GM19438 (cell line): Measurements from ENCODE around the gene NPHP4.

Experiments used
- ATAC-seq: cut with Tn5 transposase; IDR thresholded peaks from one replicate; pipeline ENCODE4 v1.9.1; 2021; ENCODE audit warnings: low read depth; ENCODE audit not compliant: unreplicated experiment

NPHP4 gene

DNA sequence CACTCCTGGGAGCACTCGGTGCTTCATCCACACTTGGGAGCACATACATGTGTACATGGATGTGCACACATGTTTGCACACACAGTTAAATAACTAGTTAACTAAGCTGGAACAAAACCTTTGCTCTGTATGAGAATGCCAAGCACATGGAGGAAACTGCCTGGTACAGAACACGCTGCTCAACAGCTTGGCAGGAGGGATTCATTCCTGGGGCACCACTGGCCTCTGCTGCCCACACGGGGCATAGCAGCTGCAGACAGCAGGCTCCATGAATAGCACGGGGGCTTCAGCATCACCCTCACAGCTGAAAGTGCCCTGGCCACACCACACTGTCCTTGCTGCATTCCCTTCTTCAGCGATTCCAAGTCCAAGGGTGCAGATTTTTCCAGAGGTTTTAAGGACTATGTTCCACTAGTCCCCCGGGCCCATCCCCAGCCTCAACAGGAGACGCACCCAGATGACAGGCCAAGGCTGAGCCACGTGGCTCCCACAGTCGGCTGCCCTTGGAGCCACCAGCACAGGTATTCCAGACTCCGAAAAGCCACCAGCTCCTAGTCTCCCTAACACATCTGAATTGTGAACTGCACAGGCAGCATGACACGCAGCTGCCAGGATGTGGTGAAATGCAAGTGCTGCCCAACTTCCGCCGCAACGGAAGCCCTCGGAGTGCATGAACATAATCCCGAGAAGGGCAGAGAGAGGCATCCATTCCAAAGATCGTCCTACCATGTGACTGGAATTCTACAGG lies 16.9 kb downstream of the NPHP4 start:
- no peak for ATAC-seq

DNA sequence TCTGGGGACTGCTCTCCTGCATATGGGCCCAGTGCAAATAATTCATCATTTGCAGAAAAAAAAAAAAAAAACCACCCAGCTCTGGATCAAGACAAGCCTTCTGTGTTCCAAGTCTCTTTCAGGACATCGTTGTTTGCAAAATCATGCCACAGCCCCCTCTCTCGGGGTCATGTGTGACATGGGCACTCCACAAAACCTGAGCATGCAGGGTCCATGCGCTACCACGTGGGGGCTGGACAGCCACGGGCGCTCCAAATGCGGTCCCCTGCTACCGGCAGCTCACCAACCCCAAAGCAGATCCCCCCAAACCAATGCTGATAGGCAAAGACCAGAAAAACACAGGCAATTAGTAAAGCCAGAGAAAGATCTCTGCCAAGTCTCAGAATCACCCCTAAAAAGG lies 17.6 kb downstream of the NPHP4 start:
- no peak for ATAC-seq

DNA sequence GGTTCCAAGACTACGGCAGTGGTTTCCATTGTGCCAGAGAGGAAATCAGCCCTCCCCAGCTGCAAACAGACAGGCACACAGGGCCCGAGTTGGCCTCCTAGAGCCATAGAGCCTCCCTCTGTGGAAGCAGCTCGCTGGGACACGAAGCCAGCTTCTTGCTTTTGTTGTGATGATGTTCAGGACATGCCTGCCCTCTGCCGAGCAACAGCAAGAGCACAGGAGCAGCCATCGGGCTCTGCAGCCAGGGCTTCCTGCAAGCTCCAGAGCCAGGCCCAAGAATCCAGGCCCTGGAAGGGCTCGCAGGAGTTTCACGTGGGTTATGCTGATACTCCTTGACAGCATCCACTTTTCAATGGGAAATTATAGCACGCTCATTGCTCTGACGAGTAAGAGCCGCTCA lies 18.5 kb downstream of the NPHP4 start:
- no peak for ATAC-seq

DNA sequence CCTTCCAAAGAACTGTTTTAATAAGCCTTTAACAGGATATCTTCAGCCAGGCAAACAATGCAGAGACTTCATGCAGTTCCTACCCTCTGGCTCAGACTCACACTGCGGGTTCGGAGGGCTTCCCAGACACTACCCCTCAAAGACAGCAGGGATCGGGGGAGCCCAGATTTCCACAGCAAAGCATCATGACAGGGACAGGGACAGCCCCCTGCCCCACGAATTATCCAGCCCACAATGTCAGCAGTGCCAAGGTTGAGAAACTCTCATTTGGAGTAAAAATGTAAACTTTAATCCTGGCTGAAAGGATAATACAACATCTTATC lies 20.1 kb downstream of the NPHP4 start:
- ATAC-seq = no peak

GRCh38 chr1:5971471-5972197 lies 20.6 kb downstream of the NPHP4 start:
- ATAC-seq = no peak

DNA sequence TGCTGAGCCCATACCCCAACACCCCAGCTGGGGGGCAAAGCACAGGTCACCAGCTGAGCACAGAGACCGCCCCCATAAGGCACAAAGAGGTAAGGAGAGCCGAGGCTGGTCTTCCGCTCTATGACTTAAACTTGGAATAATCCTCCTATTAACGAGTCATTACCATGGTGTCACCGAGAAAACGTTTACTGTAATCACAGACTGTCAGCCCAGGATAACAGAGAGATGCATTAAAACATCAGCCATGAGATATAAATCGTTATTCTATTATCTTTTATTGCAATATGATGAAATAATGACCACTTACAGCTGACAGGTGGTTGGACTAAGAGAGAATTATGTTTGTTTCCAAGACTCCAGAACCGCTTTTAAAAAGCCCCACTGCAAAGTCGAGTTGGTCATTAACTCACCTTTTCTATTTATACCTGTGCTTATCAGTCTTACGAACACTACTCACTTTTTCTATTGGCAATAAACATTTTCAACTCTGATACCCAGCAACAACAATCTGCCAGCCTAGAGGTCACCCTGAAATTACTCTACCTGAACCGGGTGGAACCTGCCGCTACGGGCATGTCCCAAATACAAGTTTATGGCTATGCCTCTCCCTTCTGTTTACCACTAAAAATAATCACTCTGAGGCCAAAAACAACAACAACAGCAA lies 21.5 kb downstream of the NPHP4 start:
- no peak for ATAC-seq

DNA sequence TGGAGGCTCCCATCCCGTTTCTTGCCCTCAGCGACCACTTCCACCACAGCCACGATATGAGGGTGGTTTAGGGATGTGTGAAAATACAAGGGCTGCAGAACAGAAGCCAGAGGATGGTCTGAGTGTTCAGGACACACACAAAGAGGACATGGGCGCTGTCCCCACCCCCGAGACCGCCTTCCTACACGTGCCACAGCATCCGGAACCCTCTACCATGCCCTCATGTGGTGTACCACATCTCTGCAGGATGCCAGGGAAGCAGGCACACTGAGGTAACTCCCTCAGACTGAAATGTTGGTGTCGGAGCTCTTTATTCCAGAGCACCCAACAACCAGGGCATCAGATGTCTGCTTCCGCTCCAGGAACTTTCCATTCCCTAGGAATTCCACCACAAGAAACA lies 23.1 kb downstream of the NPHP4 start:
- no peak for ATAC-seq

DNA sequence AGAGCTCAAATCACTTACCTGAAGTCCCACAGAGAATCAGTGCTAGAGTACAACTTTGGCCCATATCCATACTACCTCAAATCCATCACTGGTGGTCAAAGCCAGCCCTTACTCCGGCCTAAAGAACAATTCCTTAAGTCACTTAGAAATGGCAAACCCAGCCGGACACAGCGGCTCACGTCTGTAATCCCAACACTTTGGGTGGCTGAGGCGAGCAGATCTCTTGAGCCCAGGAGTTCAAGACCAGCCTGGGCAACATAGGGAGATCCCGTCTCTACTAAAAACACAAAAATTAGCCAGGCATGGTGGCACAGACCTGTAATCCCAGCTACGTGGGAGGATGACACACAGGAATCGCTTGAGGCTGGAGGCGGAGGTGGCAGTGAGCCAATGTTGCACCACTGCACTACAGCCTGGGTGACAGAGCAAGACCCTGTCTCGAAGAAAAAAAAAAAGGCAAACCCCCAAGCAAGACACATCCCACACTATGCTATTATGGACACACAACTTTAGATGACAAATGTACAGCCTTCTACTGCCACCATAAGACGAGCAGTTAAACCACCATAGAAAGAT lies 24.0 kb downstream of the NPHP4 start:
- no peak for ATAC-seq

DNA sequence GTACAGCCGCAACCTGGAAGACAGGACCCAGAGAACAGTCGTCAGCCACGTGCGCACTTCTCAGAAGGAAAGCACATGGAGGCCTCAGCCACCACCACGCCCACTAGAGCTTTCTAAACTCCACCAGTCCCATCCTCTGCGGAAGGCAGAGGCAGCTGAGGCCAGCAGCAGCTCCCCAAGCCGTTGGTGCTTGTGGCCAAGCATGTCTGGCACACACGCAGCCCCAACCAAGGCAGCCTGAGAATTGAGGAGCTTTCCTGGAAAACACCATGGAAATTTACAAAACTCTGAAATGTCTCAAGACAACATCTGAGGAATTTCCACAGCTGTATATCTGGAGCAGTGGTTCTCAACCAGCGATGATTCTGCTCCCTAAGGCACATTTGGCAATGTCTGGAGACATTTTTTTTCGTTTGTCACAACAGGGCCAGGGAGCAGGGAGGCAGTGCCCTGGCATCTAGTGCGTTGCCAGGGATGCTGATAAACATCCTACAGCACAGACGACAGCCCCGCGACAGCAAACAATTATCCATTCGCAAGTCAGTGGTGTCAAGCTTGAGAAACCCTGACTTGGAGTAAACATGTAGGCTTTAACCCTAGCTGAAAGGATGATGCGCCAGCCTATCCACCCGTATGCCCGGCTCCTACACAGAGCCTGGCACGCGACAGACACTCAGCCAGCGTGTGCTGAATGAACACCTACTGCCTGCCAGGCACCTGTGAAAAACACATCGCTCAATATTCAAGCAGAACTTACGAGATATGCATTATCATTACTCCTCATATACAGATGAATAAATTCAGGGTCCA lies 24.7 kb downstream of the NPHP4 start:
- no peak for ATAC-seq

GRCh38 chr1:5966543-5967205 lies 25.6 kb downstream of the NPHP4 start:
- no peak for ATAC-seq

GRCh38 chr1:5965586-5966131 lies 26.6 kb downstream of the NPHP4 start:
- ATAC-seq = no peak

DNA sequence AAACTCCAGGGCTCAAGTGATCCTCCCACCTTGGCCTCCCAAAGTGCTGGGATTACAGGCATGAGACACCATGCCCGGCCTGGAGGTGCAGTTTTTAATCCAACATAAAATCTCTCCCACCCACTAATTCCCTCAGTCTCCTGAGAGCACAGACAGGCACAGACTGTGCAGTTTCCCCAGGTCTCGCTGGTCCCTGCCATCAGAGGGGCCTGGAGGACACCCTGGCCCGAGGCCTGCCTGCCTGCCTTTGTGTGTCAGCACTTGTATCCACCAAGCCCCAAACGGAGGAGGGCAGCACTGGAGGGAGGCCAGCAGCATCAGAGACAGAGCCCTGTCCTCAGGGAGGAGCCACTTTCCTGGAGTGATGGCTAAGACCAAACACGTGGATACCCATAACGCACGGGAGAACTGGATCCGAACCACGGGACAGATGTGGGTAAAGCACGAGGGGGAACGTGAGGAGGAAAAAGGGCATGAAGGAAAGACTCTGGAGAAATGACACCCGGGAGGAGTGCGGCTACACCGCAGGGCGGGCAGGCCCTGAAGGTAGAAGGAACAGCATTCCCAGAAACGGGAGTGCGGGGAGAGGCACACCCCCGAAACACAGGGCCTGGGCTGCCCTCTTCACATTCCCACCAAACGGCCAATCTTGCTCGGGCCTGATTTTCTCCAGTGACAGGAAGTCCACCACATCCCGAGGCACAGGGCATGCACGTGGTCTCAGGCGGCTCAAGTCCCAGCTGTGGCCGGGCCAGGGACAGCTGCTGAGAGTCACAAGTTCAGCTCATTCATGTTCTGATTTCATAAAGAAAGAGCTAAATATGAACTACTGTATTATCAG lies 29.7 kb downstream of the NPHP4 start:
- ATAC-seq = no peak

DNA sequence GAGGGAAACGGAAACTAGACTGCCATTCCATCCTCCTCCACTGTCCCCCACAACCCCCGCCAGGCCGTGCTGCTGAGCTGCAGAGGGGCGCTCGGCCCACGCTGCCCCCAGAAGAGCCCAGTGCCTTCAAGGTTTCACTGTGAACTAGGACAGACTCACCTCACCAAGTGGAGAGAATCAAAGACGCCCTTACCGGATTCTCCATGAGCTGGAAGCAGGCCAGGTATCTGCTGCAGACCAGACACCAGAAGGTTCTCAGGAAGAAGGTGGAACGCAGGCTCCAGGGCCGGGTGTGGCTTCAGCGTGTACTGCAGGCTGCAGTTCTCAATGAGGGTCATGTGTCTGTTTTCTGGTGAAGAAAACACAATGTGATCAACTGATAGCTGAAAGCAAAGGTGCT lies 30.6 kb downstream of the NPHP4 start:
- no peak for ATAC-seq

GRCh38 chr1:5960336-5960735 lies 31.9 kb downstream of the NPHP4 start:
- no peak for ATAC-seq

DNA sequence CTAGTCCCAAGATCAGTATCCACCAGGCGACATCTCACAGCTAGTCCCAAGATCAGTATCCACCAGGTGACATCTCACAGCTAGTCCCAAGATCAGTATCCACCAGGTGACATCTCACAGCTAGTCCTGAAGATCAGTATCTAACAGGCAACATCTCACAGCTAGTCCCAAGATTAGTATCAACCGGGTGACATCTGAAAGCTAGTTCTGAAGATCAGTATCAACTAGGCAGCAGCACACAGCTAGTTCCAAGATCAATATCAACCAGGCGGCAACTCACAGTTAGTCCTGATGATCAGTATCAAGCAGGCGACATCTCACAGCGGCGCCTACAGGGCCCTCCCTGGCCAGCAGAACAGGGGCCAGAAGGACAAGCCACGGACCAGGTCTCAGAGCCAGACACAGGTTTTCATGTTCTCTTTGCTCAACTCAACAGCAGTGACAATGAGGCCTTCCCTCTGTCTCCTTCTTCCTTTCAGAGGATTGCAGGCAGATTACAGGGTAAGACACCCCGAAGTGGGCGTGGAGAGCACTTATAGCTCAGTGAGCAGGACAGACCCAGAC lies 32.5 kb downstream of the NPHP4 start:
- ATAC-seq = no peak

DNA sequence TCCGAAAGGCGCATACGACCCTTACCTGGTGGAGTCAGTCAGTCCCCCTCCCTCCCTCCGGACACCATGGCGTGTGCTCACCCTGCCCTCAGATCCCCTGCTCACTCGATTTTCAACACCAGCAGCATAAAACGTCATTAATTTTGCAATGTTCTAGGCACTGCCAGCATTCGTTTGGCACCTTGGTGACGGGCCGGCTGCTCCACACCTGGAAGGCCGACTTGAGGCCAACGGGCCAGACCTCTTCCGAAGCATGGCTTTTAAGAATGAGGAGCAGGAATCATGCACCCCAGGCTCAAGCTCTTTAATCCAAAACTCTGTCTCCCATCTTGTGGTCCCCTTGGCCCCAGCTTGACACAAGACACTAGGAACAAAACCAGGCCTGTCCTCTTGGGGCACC lies 33.1 kb downstream of the NPHP4 start:
- no peak for ATAC-seq

GRCh38 chr1:5956022-5956830 lies 36.0 kb downstream of the NPHP4 start:
- no peak for ATAC-seq

- ATAC-seq = no peak
Measured at GRCh38 chr1:5955479-5955977, 36.7 kb downstream of the NPHP4 start.
